PFSK-1 (cell line): Measurements from ENCODE around the gene FAM98B.

Experiments used
- FOXP2 ChIP-seq: optimal IDR thresholded peaks from 2 replicates; pipeline ENCODE3; 2011; ENCODE audit warnings: borderline replicate concordance, control low read depth, inconsistent platforms; ENCODE audit not compliant: insufficient read depth; ENCODE audit errors: extremely low read length, extremely low read depth
- POLR2AphosphoS5 ChIP-seq: IDR thresholded peaks from 2 replicates; pipeline ENCODE4 v1.6.1; 2012; ENCODE audit warnings: low read depth, mild to moderate bottlenecking, control low read depth, low read length, moderate library complexity
- REST ChIP-seq, 2 experiments: IDR thresholded peaks; 2 replicates each; pipeline versions ENCODE4 v1.6.1 to v1.8.0; 2011 to 2012; ENCODE audit warnings: low read depth in 2 of 2, low read length in 2 of 2, control low read depth in 1 of 2, inconsistent platforms in 1 of 2, mild to moderate bottlenecking in 1 of 2, moderate library complexity in 1 of 2; ENCODE audit not compliant: insufficient read depth in 1 of 2
- SIN3A ChIP-seq: IDR thresholded peaks from 2 replicates; pipeline ENCODE4 v1.6.1; 2012; ENCODE audit warnings: mild to moderate bottlenecking, low read length, moderate library complexity, borderline replicate concordance; ENCODE audit not compliant: insufficient read depth
- TAF1 ChIP-seq: IDR thresholded peaks from 2 replicates; pipeline ENCODE4 v1.6.1; 2012; ENCODE audit warnings: low read length, control low read depth, borderline replicate concordance; ENCODE audit not compliant: insufficient read depth

- TF ChIP-seq POLR2AphosphoS5 (no peak), REST (IDR thresholded peaks at IDR 0.05; ENCODE audit: insufficient read depth in 1 of 2, low read depth in 2 of 2, low read length in 2 of 2) (no peak), TAF1 (no peak), SIN3A (no peak), FOXP2 (no peak)
Observed at GRCh38 chr15:38412466-38412865, 41.5 kb upstream of the FAM98B start.
